ENCODE measurements around the gene CEP76. TPM values are rescaled to one million over a fixed set of nuclear protein-coding genes. Genes with fewer than 3 reads are reported as not detected.

CEP76 gene
- polyA plus RNA-seq, 3 donors, result 2.7 to 3.4 (median 3.0) TPM

- H4K20me1 ChIP-seq (ENCODE audit: insufficient read depth, low read length), result no peaks in the 10 kb centered on the region
- H3K4me1 ChIP-seq (ENCODE audit: control insufficient read depth in 1 of 2, insufficient read depth in 2 of 2, low read length in 2 of 2), result no peaks in the 10 kb centered on the region
- Mint-ChIP-seq H3K4me3 (no peak overlapping the region), H3K27ac (peak overlapping the region in 2 of 7 donors; percentile 6 to 50), H3K4me1 (no peaks in the 10 kb centered on the region), H3K27me3 (ENCODE audit: low read depth in 3 of 3) (no peaks in the 10 kb centered on the region), H3K9me3 (peaks cover 0 to 2% (median 0%) of the 10 kb centered on the region in 7 donors), H3K36me3 (no peaks in the 10 kb centered on the region)
- H3K27me3 ChIP-seq (ENCODE audit: control insufficient read depth in 2 of 2, insufficient read depth in 2 of 2, low read length in 2 of 2), result no peaks in the 10 kb centered on the region
- H3K79me2 ChIP-seq (ENCODE audit: insufficient read depth, low read length), result no peaks in the 10 kb centered on the region
- H3K27ac ChIP-seq (ENCODE audit: low read depth in 1 of 2, low read length in 2 of 2), result no peak overlapping the region
- no peak for TF ChIP-seq CTCF (IDR thresholded peaks at IDR 0.05)
- no peak for DNase-seq
- H3K9ac ChIP-seq (ENCODE audit: insufficient read depth, low read length, poor library complexity, severe bottlenecking), result no peak overlapping the region
- H3K4me3 ChIP-seq (replicated peaks in 1 of 3; ENCODE audit: low read depth in 2 of 3, low read length in 3 of 3), result no peak overlapping the region
- H3K9me3 ChIP-seq (replicated peaks in 1 of 2; ENCODE audit: control insufficient read depth in 1 of 2, insufficient read depth in 1 of 2, low read length in 2 of 2), result no peaks in the 10 kb centered on the region
- no peak overlapping the region for H3K4me2 ChIP-seq (replicated peaks; ENCODE audit: extremely low read depth, low read length, poor library complexity, severe bottlenecking)
- WGBS (ENCODE audit: insufficient coverage), result 60% methylated on average over 2 of the region's 3 CpGs
- intact Hi-C loops (cut with micrococcal nuclease), result no loop called here
- no peak overlapping the region for H2AFZ ChIP-seq (ENCODE audit: insufficient read depth, low read depth, low read length, poor library complexity, severe bottlenecking)
- no peaks in the 10 kb centered on the region for H3K36me3 ChIP-seq (replicated peaks in 1 of 2; ENCODE audit: control insufficient read depth in 1 of 2, insufficient read depth in 2 of 2, low read length in 2 of 2)
Measured at GRCh38 chr18:12638644-12639124, 63.8 kb downstream of the CEP76 start.

DNA sequence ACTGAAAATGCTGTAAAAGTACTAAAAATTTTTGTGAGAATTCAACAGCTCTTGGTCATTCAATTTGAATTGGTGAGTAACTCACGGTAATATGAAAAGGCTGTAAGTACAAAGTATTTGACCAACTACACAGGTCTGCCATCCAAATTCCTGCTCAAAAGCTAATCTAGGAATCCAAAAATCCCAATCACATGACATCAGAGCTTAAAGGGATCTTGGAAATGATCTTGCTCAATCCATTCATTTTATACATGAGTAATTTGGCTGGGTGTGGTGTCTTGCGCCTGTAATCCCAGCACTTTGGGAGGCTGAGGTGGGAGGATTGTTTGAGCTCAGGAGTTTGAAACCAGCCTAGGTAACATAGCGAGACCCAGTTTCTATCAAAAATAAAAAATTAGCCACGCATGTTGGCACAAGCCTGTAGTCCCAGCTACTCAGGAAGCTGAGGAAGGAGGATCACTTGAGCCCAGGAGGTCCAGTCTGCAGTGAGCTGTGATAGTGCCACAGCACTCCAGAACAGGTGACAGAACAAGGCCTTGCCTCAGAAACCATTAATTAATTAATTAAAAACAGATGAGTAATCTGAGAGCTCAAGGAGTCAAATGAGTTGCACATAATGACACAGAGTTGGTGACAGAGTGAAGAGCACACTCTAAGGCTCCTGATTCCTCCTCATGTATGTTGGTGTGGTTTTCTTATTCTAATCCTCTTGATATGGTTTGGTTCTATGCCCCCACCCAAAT, 64.5 kb downstream of the CEP76 start:
- Mint-ChIP-seq H3K36me3 (peaks cover 0 to 2% of the 10 kb centered on the region in 2 donors), H3K4me1 (no peaks in the 10 kb centered on the region), H3K27me3 (ENCODE audit: low read depth in 3 of 3) (no peaks in the 10 kb centered on the region), H3K9me3 (peaks cover 0 to 2% (median 0%) of the 10 kb centered on the region in 7 donors), H3K4me3 (no peak overlapping the region), H3K27ac (no peak overlapping the region)
- no peaks in the 10 kb centered on the region for H3K9me3 ChIP-seq (replicated peaks in 1 of 2; ENCODE audit: control insufficient read depth in 1 of 2, insufficient read depth in 1 of 2, low read length in 2 of 2)
- no peak overlapping the region for H3K4me2 ChIP-seq (replicated peaks; ENCODE audit: extremely low read depth, low read length, poor library complexity, severe bottlenecking)
- no peak for TF ChIP-seq CTCF (IDR thresholded peaks at IDR 0.05)
- intact Hi-C loops (cut with micrococcal nuclease), result no loop called here
- no peak overlapping the region for H3K9ac ChIP-seq (ENCODE audit: insufficient read depth, low read length, poor library complexity, severe bottlenecking)
- no peak overlapping the region for H3K4me3 ChIP-seq (replicated peaks in 1 of 3; ENCODE audit: low read depth in 2 of 3, low read length in 3 of 3)
- H3K79me2 ChIP-seq (ENCODE audit: insufficient read depth, low read length), result no peaks in the 10 kb centered on the region
- H2AFZ ChIP-seq (ENCODE audit: insufficient read depth, low read depth, low read length, poor library complexity, severe bottlenecking), result no peak overlapping the region
- H3K27me3 ChIP-seq (ENCODE audit: control insufficient read depth in 2 of 2, insufficient read depth in 2 of 2, low read length in 2 of 2), result no peaks in the 10 kb centered on the region
- H3K4me1 ChIP-seq (ENCODE audit: control insufficient read depth in 1 of 2, insufficient read depth in 2 of 2, low read length in 2 of 2), result no peaks in the 10 kb centered on the region
- 67% methylated on average over 1 of the region's 4 CpGs for WGBS (ENCODE audit: insufficient coverage)
- no peaks in the 10 kb centered on the region for H4K20me1 ChIP-seq (ENCODE audit: insufficient read depth, low read length)
- no peak for DNase-seq
- H3K27ac ChIP-seq (ENCODE audit: low read depth in 1 of 2, low read length in 2 of 2), result no peak overlapping the region
- H3K36me3 ChIP-seq (replicated peaks in 1 of 2; ENCODE audit: control insufficient read depth in 1 of 2, insufficient read depth in 2 of 2, low read length in 2 of 2), result no peaks in the 10 kb centered on the region
